ENCODE measurements around the gene GZMH.

GRCh38 chr14:24612196-24612595 is 2.7 kb upstream of the GZMH start:
- TF ChIP-seq, protein P1, sequence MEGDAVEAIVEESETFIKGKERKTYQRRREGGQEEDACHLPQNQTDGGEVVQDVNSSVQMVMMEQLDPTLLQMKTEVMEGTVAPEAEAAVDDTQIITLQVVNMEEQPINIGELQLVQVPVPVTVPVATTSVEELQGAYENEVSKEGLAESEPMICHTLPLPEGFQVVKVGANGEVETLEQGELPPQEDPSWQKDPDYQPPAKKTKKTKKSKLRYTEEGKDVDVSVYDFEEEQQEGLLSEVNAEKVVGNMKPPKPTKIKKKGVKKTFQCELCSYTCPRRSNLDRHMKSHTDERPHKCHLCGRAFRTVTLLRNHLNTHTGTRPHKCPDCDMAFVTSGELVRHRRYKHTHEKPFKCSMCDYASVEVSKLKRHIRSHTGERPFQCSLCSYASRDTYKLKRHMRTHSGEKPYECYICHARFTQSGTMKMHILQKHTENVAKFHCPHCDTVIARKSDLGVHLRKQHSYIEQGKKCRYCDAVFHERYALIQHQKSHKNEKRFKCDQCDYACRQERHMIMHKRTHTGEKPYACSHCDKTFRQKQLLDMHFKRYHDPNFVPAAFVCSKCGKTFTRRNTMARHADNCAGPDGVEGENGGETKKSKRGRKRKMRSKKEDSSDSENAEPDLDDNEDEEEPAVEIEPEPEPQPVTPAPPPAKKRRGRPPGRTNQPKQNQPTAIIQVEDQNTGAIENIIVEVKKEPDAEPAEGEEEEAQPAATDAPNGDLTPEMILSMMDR (conservative IDR thresholded peaks at IDR 0.05), result no peak
- TF ChIP-seq ZFX (IDR thresholded peaks at IDR 0.05), result no peak

Measured in C4-2B (cell line).